K562 (cell line): ENCODE measurements around the gene ZNF391. TPM values are rescaled to one million over a fixed set of nuclear protein-coding genes. Genes with fewer than 3 reads are reported as not detected.
A peak's percentile ranks its signal among the peaks of the same experiment; 100 is the strongest.

Experiments
- ATAC-seq: fragments of 200-7000 bp; cut with Tn5 transposase; 3 replicates; pipeline ENCODE4 v1.9.1; 2020; ENCODE audit warnings: moderate library complexity
- BruUV-seq: library from RNA; stranded (reverse); fragments of 400-500 nt; replicated peaks from 2 replicates; lab custom pipeline; 2021; lab: Mats Ljungman, UMichigan
- CTCF ChIA-PET: fragments of 300-600 bp; formaldehyde crosslinking; extraction: SDS; loops from one replicate; lab custom pipeline; 2021; ENCODE audit warnings: low intra/inter-chr PET ratio; lab: Yijun Ruan, JAX
- POLR2A ChIA-PET: fragments of 300-600, 350-650 bp; sonication (Branson Sonifier 250); formaldehyde crosslinking; extraction: SDS; loops from one replicate; lab custom pipeline; 2021; ENCODE audit warnings: antibody characterized with exemption, inconsistent platforms; lab: Yijun Ruan, JAX
- DNase-seq, 4 experiments: peaks; one replicate each; pipeline versions ENCODE4 v3.0.0 to v3.0.0-alpha.2; 2011 to 2018; ENCODE audit warnings: low spot score in 3 of 4, mixed read lengths in 3 of 4; ENCODE audit errors: extremely low read depth in 1 of 4
- FAIRE-seq: peaks from 2 replicates; lab custom pipeline; 2011; peaks lifted over from hg19 to GRCh38; lab: Jason Lieb, UNC
- H2AFZ ChIP-seq: 2 replicates; pipeline ENCODE4 v1.6.0; 2011; ENCODE audit warnings: low read depth, low read length, control low read depth, inconsistent platforms
- H3K27ac ChIP-seq: fragments of 200-600 bp; 3 replicates; pipeline ENCODE4 v1.8.0; 2011; ENCODE audit warnings: low read depth, mild to moderate bottlenecking, control low read depth, inconsistent platforms, low read length, moderate library complexity, mixed read lengths; ENCODE audit errors: extremely low read depth
- H3K27me3 ChIP-seq, 2 experiments: fragments of 300-600 bp in 1 of 2; 2 replicates in 1 of 2; 3 replicates in 1 of 2; pipeline versions ENCODE4 v1.6.0 to v1.8.0; 2011; ENCODE audit warnings: inconsistent platforms in 2 of 2, low read length in 2 of 2, mild to moderate bottlenecking in 1 of 2, mixed read lengths in 1 of 2, moderate library complexity in 1 of 2; ENCODE audit not compliant: control insufficient read depth in 2 of 2, insufficient read depth in 2 of 2
- H3K36me3 ChIP-seq: fragments of 300-600 bp; 3 replicates; pipeline ENCODE4 v1.8.0; 2011; ENCODE audit warnings: mild to moderate bottlenecking, low read length, inconsistent platforms; ENCODE audit not compliant: control insufficient read depth, insufficient read depth
- H3K4me1 ChIP-seq, 2 experiments: fragments of 200-600 bp in 1 of 2; replicated peaks in 1 of 2; 2 replicates in 1 of 2; 3 replicates in 1 of 2; pipeline versions ENCODE4 v1.5.1 to v1.8.0; 2011; ENCODE audit warnings: inconsistent platforms in 2 of 2, low read length in 2 of 2, mild to moderate bottlenecking in 1 of 2, mixed read lengths in 1 of 2, moderate library complexity in 1 of 2; ENCODE audit not compliant: control insufficient read depth in 2 of 2, insufficient read depth in 2 of 2
- H3K4me2 ChIP-seq: 2 replicates; pipeline ENCODE4 v1.6.1; 2011; ENCODE audit warnings: low read length, control low read depth, inconsistent platforms, mixed read lengths; ENCODE audit not compliant: insufficient read depth
- H3K4me3 ChIP-seq: fragments of 200-600 bp; sonication (generic), shearing (Covaris generic); 2 replicates; pipeline ENCODE4 v1.5.1; 2016; ENCODE audit warnings: control low read depth, inconsistent platforms
- H3K79me2 ChIP-seq: fragments of 200-600 bp; 3 replicates; pipeline ENCODE4 v1.8.0; 2011; ENCODE audit warnings: low read length, inconsistent platforms; ENCODE audit not compliant: control insufficient read depth, insufficient read depth
- H3K9ac ChIP-seq, 2 experiments: 2 replicates each; pipeline versions ENCODE4 v1.6.0 to v1.6.1; 2011; ENCODE audit warnings: low read depth in 2 of 2, low read length in 2 of 2, control low read depth in 1 of 2, inconsistent platforms in 1 of 2, mild to moderate bottlenecking in 1 of 2, mixed read lengths in 1 of 2; ENCODE audit not compliant: insufficient read depth in 1 of 2
- H3K9me1 ChIP-seq: one replicate; pipeline ENCODE4 v1.6.0; 2011; ENCODE audit warnings: inconsistent platforms, mild to moderate bottlenecking, low read length, moderate library complexity; ENCODE audit not compliant: control insufficient read depth, insufficient read depth
- H3K9me3 ChIP-seq: replicated peaks from 2 replicates; pipeline ENCODE4 v1.5.1; 2011; ENCODE audit warnings: low read depth, low read length, inconsistent platforms; ENCODE audit not compliant: control insufficient read depth, insufficient read depth
- H4K20me1 ChIP-seq: replicated peaks from 2 replicates; pipeline ENCODE4 v1.6.1; 2011; ENCODE audit warnings: low read length, inconsistent platforms, mixed read lengths; ENCODE audit not compliant: control insufficient read depth, insufficient read depth
- CBFB ChIP-seq: sonication (generic); formaldehyde crosslinking; IDR thresholded peaks from 2 replicates; pipeline ENCODE4 v1.4.0; 2020; ENCODE audit warnings: mild to moderate bottlenecking, missing genetic modification reagents
- HMG20B ChIP-seq: fragments of 250-450 bp; sonication (Bioruptor Pico); IDR thresholded peaks from 2 replicates; pipeline ENCODE4 v1.5.0; 2021; ENCODE audit warnings: mild to moderate bottlenecking
- NFRKB ChIP-seq: fragments of 450-650 bp; IDR thresholded peaks from 2 replicates; pipeline ENCODE4 v1.6.1; 2016; ENCODE audit warnings: low read depth
- PHF20 ChIP-seq: fragments of 450-650 bp; IDR thresholded peaks from 2 replicates; pipeline ENCODE4 v1.6.1; 2018; ENCODE audit not compliant: partially characterized antibody
- RAD21 ChIP-seq, 2 experiments: fragments of 250-450 bp in 1 of 2; fragments of 450-650 bp in 1 of 2; sonication (Bioruptor Pico) in 1 of 2; formaldehyde crosslinking in 1 of 2; IDR thresholded peaks in 1 of 2; conservative IDR thresholded peaks in 1 of 2; 2 replicates each; pipeline versions ENCODE4 v1.4.0 to v1.8.0; 2020 to 2022; ENCODE audit warnings: mild to moderate bottlenecking in 2 of 2, moderate library complexity in 1 of 2
- ZNF175 ChIP-seq: fragments of 200-800 bp; sonication (Bioruptor generic); IDR thresholded peaks from 2 replicates; pipeline ENCODE4 v1.6.1; 2016; ENCODE audit warnings: low read depth, mild to moderate bottlenecking, missing genetic modification characterization, missing compliant biosample characterization
- ZNF583 ChIP-seq: fragments of 250-450 bp; sonication (Bioruptor Pico); IDR thresholded peaks from 2 replicates; pipeline ENCODE4 v1.4.0; 2020
- WGBS: fragments of 100-300 bp; shearing (Covaris generic); methylation state at CpG from one replicate; pipeline ENCODE4 v1.1.6; 2016; ENCODE audit warnings: low coverage, mixed read lengths; ENCODE audit not compliant: insufficient coverage; ENCODE audit errors: missing lambda C conversion rate; 5-methylcytosine and 5-hydroxymethylcytosine counted together
- in situ Hi-C: fragments of 300-500 bp; cut with MboI; formaldehyde crosslinking; loops from 4 replicates; pipeline ENCODE4 v1.15.0; 2018; ENCODE audit warnings: inconsistent platforms, mixed read lengths
- intact Hi-C: fragments of 100-400 bp; cut with micrococcal nuclease; formaldehyde crosslinking; loops from 2 replicates; pipeline ENCODE4 v1.14.2; 2022
- polyA plus RNA-seq, 8 experiments: library from polyadenylated mRNA; depleted of rRNA in 4 of 8; stranded (reverse) in 5 of 8; unstranded in 3 of 8; fragments of >200 nt; fragmentation: Nextera tagmentation in 2 of 8; fragmentation: Illumina TruSeq in 1 of 8; extraction: Ambion mirVana in 2 of 8; extraction: Trizol in 1 of 8; gene quantifications; 2 replicates each; pipeline versions ENCODE4 v1.2.1 to v1.2.3, GENCODE V29; 2011 to 2014; ENCODE audit warnings: inconsistent platforms in 1 of 8, missing spikeins in 1 of 8
- total RNA-seq, 7 experiments: library from RNA; depleted of rRNA in 6 of 7; stranded (reverse); fragments of >200 nt in 6 of 7; fragmentation: Illumina TruSeq in 2 of 7; extraction: Trizol in 2 of 7; gene quantifications; 2 replicates each; pipeline versions ENCODE4 v1.2.1 to v1.2.3, GENCODE V29; 2011 to 2021; ENCODE audit warnings: low replicate concordance in 1 of 7
- TF ChIP-seq, protein P1 (sequence below): sonication (generic); formaldehyde crosslinking; IDR thresholded peaks from 2 replicates; pipeline ENCODE4 v1.8.1; 2023; ENCODE audit warnings: mild to moderate bottlenecking, missing genetic modification reagents, moderate library complexity
- TF ChIP-seq, protein P2 (sequence below): sonication (generic); formaldehyde crosslinking; IDR thresholded peaks from 2 replicates; pipeline ENCODE4 v1.8.0; 2023; ENCODE audit warnings: mild to moderate bottlenecking, missing genetic modification reagents
- TF ChIP-seq, protein P3 (sequence below): sonication (generic); formaldehyde crosslinking; IDR thresholded peaks from 2 replicates; pipeline ENCODE4 v1.8.1; 2022; ENCODE audit warnings: missing genetic modification reagents
- TF ChIP-seq, protein P4 (sequence below): sonication (generic); formaldehyde crosslinking; IDR thresholded peaks from 2 replicates; pipeline ENCODE4 v1.8.0; 2022; ENCODE audit warnings: missing genetic modification reagents, mild to moderate bottlenecking, borderline replicate concordance

The ZNF391 gene
- total and polyA plus RNA-seq, 9 of the 15 experiments (the other 6 are each of a cell fraction or from before 2014, with no cell fraction given) = 2.3 to 10.1 (median 5.8) TPM

- TF ChIP-seq, protein P1, sequence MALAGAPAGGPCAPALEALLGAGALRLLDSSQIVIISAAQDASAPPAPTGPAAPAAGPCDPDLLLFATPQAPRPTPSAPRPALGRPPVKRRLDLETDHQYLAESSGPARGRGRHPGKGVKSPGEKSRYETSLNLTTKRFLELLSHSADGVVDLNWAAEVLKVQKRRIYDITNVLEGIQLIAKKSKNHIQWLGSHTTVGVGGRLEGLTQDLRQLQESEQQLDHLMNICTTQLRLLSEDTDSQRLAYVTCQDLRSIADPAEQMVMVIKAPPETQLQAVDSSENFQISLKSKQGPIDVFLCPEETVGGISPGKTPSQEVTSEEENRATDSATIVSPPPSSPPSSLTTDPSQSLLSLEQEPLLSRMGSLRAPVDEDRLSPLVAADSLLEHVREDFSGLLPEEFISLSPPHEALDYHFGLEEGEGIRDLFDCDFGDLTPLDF = 0 out of 2 replicates have a peak, but pooled peaks have one; percentile 26
- TF ChIP-seq HMG20B (no peak), PHF20 (peak; percentile 7), CBFB (CRISPR knock-in tag) (peak; percentile 32; the same call in 1 of the 2 replicates), ZNF583 (CRISPR knock-in tag) (no peak)
Measured at GRCh38 chr6:27374824-27375612, 13.5 kb upstream of the ZNF391 start (continued).

DNA sequence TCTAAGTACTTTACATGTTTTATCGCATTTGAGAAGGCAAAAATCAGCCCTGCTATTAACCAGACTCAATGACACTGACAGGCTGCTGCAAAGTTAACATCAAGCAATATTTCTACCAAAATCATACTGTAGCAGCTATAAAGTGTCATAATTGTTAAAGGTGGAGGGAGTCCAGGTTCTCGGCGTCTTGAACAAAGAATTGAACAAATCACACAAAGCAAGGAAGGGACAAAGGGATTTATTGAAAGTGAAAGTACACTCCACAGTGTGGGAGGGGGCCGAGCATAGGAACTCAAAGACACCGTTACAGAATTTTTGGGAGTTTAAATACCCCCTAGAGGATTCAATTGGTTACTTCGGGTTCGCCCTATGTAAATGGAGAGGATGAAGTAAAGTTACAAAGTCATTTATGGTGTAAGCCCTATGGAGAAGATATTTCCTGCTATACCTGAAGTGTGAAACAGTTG lies 12.9 kb upstream of the ZNF391 start:
- CTCF ChIA-PET = interaction anchor here (0.6 kb wide), 1 partner anchor 16 kb away, joined by 5 read pairs; no protein-coding TSS in a partner anchor
- 0 out of 2 replicates have a peak, but pooled peaks cover 3% of the 10 kb centered on the region for H3K9me3 ChIP-seq
- ATAC-seq = peak; percentile 81
- H3K27ac ChIP-seq = peak overlapping the region; percentile 70
- H2AFZ ChIP-seq = peak overlapping the region; percentile 99
- H4K20me1 ChIP-seq = no peaks in the 10 kb centered on the region
- FAIRE-seq = peak; percentile 42
- no peaks in the 10 kb centered on the region for H3K27me3 ChIP-seq
- peak overlapping the region in 1 of 2 experiments; percentile 58; a peak in 2 of 4 replicates for H3K9ac ChIP-seq
- POLR2A ChIA-PET = no interaction called here
- in situ Hi-C loops (no loop called here), intact Hi-C loops (loop anchor here (5.0 kb wide), 2 partner anchors 78 to 138 kb away; no protein-coding TSS in a partner anchor)
- peaks cover 3 to 10% of the 10 kb centered on the region in 2 experiments; a peak in 3 of 5 replicates for H3K4me1 ChIP-seq
- H3K36me3 ChIP-seq = no peaks in the 10 kb centered on the region
- no peaks in the 10 kb centered on the region for H3K79me2 ChIP-seq
- peak overlapping the region; percentile 66 for H3K4me3 ChIP-seq
- no peaks in the 10 kb centered on the region for H3K9me1 ChIP-seq
- peak overlapping the region; percentile 93 for H3K4me2 ChIP-seq
- BruUV-seq = no TSS peak
- WGBS = 1% methylated on average over 7 of the region's 7 CpGs
- DNase-seq = peak; percentile 31 to 81 (median 44)
- TF ChIP-seq ZNF175 (CRISPR knock-in tag) = no peak
- TF ChIP-seq, protein P2, sequence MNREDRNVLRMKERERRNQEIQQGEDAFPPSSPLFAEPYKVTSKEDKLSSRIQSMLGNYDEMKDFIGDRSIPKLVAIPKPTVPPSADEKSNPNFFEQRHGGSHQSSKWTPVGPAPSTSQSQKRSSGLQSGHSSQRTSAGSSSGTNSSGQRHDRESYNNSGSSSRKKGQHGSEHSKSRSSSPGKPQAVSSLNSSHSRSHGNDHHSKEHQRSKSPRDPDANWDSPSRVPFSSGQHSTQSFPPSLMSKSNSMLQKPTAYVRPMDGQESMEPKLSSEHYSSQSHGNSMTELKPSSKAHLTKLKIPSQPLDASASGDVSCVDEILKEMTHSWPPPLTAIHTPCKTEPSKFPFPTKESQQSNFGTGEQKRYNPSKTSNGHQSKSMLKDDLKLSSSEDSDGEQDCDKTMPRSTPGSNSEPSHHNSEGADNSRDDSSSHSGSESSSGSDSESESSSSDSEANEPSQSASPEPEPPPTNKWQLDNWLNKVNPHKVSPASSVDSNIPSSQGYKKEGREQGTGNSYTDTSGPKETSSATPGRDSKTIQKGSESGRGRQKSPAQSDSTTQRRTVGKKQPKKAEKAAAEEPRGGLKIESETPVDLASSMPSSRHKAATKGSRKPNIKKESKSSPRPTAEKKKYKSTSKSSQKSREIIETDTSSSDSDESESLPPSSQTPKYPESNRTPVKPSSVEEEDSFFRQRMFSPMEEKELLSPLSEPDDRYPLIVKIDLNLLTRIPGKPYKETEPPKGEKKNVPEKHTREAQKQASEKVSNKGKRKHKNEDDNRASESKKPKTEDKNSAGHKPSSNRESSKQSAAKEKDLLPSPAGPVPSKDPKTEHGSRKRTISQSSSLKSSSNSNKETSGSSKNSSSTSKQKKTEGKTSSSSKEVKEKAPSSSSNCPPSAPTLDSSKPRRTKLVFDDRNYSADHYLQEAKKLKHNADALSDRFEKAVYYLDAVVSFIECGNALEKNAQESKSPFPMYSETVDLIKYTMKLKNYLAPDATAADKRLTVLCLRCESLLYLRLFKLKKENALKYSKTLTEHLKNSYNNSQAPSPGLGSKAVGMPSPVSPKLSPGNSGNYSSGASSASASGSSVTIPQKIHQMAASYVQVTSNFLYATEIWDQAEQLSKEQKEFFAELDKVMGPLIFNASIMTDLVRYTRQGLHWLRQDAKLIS (CRISPR knock-in tag) = 0 out of 2 replicates have a peak, but pooled peaks have one; percentile 16
- TF ChIP-seq RAD21 (CRISPR knock-in tag; conservative IDR thresholded peaks at IDR 0.05 in 1 of 2, IDR thresholded peaks at IDR 0.05 in 1 of 2) = peak in 1 of 2 experiments; percentile 47; a peak in 3 of 4 replicates
- TF ChIP-seq, protein P3, sequence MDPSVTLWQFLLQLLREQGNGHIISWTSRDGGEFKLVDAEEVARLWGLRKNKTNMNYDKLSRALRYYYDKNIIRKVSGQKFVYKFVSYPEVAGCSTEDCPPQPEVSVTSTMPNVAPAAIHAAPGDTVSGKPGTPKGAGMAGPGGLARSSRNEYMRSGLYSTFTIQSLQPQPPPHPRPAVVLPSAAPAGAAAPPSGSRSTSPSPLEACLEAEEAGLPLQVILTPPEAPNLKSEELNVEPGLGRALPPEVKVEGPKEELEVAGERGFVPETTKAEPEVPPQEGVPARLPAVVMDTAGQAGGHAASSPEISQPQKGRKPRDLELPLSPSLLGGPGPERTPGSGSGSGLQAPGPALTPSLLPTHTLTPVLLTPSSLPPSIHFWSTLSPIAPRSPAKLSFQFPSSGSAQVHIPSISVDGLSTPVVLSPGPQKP (CRISPR knock-in tag) = no peak
- TF ChIP-seq, protein P4, sequence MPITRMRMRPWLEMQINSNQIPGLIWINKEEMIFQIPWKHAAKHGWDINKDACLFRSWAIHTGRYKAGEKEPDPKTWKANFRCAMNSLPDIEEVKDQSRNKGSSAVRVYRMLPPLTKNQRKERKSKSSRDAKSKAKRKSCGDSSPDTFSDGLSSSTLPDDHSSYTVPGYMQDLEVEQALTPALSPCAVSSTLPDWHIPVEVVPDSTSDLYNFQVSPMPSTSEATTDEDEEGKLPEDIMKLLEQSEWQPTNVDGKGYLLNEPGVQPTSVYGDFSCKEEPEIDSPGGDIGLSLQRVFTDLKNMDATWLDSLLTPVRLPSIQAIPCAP = peak; percentile 50; the same call in 1 of the 2 replicates
- 0 out of 2 replicates have a peak, but pooled peaks have one; percentile 23 for TF ChIP-seq NFRKB
